ENCODE measurements around the gene PDC.

The PDC gene

DNA sequence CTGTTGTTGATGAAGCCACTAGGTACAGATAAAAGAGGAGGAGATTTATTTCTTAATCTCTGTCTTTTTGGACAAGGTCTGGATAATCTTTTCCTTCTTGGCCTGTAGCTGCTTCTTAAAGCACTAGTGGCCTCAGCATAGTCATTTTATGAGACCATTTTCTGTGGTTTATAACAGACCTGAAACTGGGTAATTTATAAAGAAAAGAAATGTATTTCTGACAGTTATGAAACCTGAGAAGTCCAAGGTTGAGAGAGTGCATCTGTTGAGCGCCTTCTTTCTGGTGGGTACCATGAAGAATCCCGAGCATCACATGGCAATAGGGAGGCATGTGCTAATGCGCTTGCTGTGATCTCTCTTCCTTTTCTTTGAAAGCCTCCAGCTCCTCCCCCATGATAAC, 36.7 kb upstream of the PDC start:
- H3K27ac ChIP-seq (ENCODE audit: low read length) = no peak overlapping the region
- DNase-seq = peak; percentile 34
- no peak overlapping the region for H3K4me2 ChIP-seq (ENCODE audit: low read depth, low read length)
- no peaks in the 10 kb centered on the region for H3F3A ChIP-seq (ENCODE audit: insufficient read depth, low read length)
- H3K79me2 ChIP-seq (ENCODE audit: low read length) = no peaks in the 10 kb centered on the region
- TF ChIP-seq, protein P1, sequence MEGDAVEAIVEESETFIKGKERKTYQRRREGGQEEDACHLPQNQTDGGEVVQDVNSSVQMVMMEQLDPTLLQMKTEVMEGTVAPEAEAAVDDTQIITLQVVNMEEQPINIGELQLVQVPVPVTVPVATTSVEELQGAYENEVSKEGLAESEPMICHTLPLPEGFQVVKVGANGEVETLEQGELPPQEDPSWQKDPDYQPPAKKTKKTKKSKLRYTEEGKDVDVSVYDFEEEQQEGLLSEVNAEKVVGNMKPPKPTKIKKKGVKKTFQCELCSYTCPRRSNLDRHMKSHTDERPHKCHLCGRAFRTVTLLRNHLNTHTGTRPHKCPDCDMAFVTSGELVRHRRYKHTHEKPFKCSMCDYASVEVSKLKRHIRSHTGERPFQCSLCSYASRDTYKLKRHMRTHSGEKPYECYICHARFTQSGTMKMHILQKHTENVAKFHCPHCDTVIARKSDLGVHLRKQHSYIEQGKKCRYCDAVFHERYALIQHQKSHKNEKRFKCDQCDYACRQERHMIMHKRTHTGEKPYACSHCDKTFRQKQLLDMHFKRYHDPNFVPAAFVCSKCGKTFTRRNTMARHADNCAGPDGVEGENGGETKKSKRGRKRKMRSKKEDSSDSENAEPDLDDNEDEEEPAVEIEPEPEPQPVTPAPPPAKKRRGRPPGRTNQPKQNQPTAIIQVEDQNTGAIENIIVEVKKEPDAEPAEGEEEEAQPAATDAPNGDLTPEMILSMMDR (IDR thresholded peaks at IDR 0.05; ENCODE audit: low read length) = no peak
- no peak for TF ChIP-seq EZH2phosphoT487 (IDR thresholded peaks at IDR 0.05; ENCODE audit: low read length)
- TF ChIP-seq EZH2 (optimal IDR thresholded peaks at IDR 0.05; ENCODE audit: low read depth, low read length) = no peak
- no peak overlapping the region for H2AFZ ChIP-seq (ENCODE audit: low read length)
- no peaks in the 10 kb centered on the region for H3K9me2 ChIP-seq (replicated peaks; ENCODE audit: insufficient read depth, low read length)
- no peak overlapping the region for H3K4me3 ChIP-seq (ENCODE audit: low read length)
- no peak overlapping the region for H3K9ac ChIP-seq (ENCODE audit: low read length)
- H4K20me1 ChIP-seq (ENCODE audit: insufficient read depth, low read length) = no peaks in the 10 kb centered on the region
- H3K27me3 ChIP-seq (replicated peaks; ENCODE audit: insufficient read depth, low read length) = no peaks in the 10 kb centered on the region
- H3K9me3 ChIP-seq (replicated peaks; ENCODE audit: insufficient read depth, low read length) = no peaks in the 10 kb centered on the region
- H3K4me1 ChIP-seq (ENCODE audit: low read length) = peaks cover 7% of the 10 kb centered on the region
- H3K36me3 ChIP-seq (replicated peaks; ENCODE audit: insufficient read depth, low read length) = no peaks in the 10 kb centered on the region

DNA sequence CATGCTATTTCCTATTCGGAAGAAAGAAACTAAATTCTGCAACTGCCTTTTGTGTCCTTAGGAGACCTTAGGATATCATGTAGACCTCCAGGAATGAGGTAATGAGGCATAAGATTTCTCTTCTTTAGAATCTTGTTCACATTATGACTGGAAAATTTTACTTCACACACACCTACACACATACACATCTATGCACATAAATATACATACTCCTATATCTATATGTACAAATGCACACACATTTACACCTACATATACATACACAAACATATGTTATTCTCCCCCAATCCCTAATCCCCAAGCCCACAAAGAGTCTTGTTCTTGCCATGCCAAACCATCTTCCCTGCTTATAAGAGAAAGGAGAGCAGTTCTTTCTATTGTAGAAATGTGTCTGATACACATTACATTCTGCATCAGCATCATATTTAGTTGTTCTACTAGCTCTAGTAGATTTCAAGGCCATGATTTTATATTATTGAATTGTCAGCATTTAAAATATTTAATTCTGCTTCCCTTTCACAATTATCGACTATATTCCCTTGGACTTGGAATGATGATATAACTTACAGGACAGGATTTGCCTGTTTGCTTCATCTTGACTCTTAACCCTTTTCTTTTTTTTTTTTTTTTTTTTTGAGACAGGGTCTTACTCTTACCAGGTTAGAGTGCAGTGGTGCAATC, 35.4 kb upstream of the PDC start:
- Histone ChIP-seq H2AFZ (ENCODE audit: low read length) (no peak overlapping the region), H3F3A (ENCODE audit: insufficient read depth, low read length) (no peaks in the 10 kb centered on the region), H3K27ac (ENCODE audit: low read length) (no peak overlapping the region), H4K20me1 (ENCODE audit: insufficient read depth, low read length) (no peaks in the 10 kb centered on the region), H3K9me3 (replicated peaks; ENCODE audit: insufficient read depth, low read length) (no peaks in the 10 kb centered on the region), H3K4me2 (ENCODE audit: low read depth, low read length) (no peak overlapping the region), H3K4me1 (ENCODE audit: low read length) (peaks cover 7% of the 10 kb centered on the region), H3K27me3 (replicated peaks; ENCODE audit: insufficient read depth, low read length) (no peaks in the 10 kb centered on the region), H3K79me2 (ENCODE audit: low read length) (no peaks in the 10 kb centered on the region), H3K4me3 (ENCODE audit: low read length) (no peak overlapping the region), H3K9me2 (replicated peaks; ENCODE audit: insufficient read depth, low read length) (no peaks in the 10 kb centered on the region), H3K36me3 (replicated peaks; ENCODE audit: insufficient read depth, low read length) (no peaks in the 10 kb centered on the region), H3K9ac (ENCODE audit: low read length) (no peak overlapping the region)
- TF ChIP-seq EZH2 (optimal IDR thresholded peaks at IDR 0.05; ENCODE audit: low read depth, low read length) (no peak), EZH2phosphoT487 (IDR thresholded peaks at IDR 0.05; ENCODE audit: low read length) (no peak)
- TF ChIP-seq, protein P1 (IDR thresholded peaks at IDR 0.05; ENCODE audit: low read length) = no peak
- no peak for DNase-seq

DNA sequence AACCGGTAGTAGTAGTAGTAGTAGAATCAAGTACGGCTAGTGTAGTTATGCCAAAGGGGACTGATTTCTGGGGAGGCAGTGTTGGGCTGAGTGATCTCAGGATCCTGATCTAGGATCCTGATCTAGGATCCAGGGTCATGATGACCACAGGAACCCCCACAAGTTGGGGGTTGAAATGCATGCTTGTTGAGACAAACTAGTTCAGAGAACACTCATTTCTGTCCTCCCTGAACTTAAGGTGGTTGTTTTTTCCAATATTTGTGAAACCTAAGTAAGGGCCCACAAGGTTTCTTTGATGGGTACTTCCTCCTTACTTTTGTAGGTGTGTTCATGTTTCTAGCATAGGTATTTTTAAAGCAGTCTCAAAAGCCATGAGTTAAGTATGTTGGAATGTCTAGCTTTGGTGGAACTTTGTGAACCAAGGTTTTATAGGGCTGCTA, 33.9 kb upstream of the PDC start:
- Histone ChIP-seq H3K27me3 (replicated peaks; ENCODE audit: insufficient read depth, low read length) (no peaks in the 10 kb centered on the region), H3K4me3 (ENCODE audit: low read length) (no peak overlapping the region), H3K79me2 (ENCODE audit: low read length) (no peaks in the 10 kb centered on the region), H2AFZ (ENCODE audit: low read length) (peak overlapping the region; percentile 21; the same call in 1 of the 2 replicates), H3K4me2 (ENCODE audit: low read depth, low read length) (no peak overlapping the region), H3K27ac (ENCODE audit: low read length) (no peak overlapping the region), H3F3A (ENCODE audit: insufficient read depth, low read length) (no peaks in the 10 kb centered on the region), H3K9me2 (replicated peaks; ENCODE audit: insufficient read depth, low read length) (no peaks in the 10 kb centered on the region), H3K9me3 (replicated peaks; ENCODE audit: insufficient read depth, low read length) (no peaks in the 10 kb centered on the region), H3K9ac (ENCODE audit: low read length) (no peak overlapping the region), H4K20me1 (ENCODE audit: insufficient read depth, low read length) (no peaks in the 10 kb centered on the region), H3K4me1 (ENCODE audit: low read length) (peaks cover 7% of the 10 kb centered on the region), H3K36me3 (replicated peaks; ENCODE audit: insufficient read depth, low read length) (no peaks in the 10 kb centered on the region)
- TF ChIP-seq EZH2phosphoT487 (IDR thresholded peaks at IDR 0.05; ENCODE audit: low read length) = no peak
- TF ChIP-seq EZH2 (optimal IDR thresholded peaks at IDR 0.05; ENCODE audit: low read depth, low read length) = no peak
- TF ChIP-seq, protein P1 (IDR thresholded peaks at IDR 0.05; ENCODE audit: low read length) = no peak
- DNase-seq = no peak
